Stimulated activated CD4-positive, alpha-beta T cell treated with anti-CD3 and anti-CD28 coated beads, Interleukin-4, amount 100 ng/mL, for 4 hours (primary cell): Measurements from ENCODE around the gene PLA2G4D.

ENCODE experiments used
- DNase-seq, 2 experiments: peaks; one replicate each; pipeline ENCODE4 v3.0.0-alpha.2; 2020

The PLA2G4D gene

GRCh38 chr15:42094512-42094963, at the start of gene PLA2G4D:
Gene PLA2G4D (minus strand): TSS chr15:42094562. CDS start chr15:42094459, 103 bp downstream.
- DNase-seq, result no peak

- DNase-seq, result no peak
Measured at GRCh38 chr15:42143356-42143755, 49.0 kb upstream of the PLA2G4D start.

- no peak for DNase-seq
Measured at GRCh38 chr15:42141795-42142667, 47.7 kb upstream of the PLA2G4D start.

GRCh38 chr15:42141246-42141645, 46.9 kb upstream of the PLA2G4D start:
- DNase-seq, result no peak

- DNase-seq, result no peak
Measured at GRCh38 chr15:42140383-42141070, 46.2 kb upstream of the PLA2G4D start.

- DNase-seq, result no peak
Measured at GRCh38 chr15:42139596-42139995, 45.2 kb upstream of the PLA2G4D start.

- DNase-seq, result no peak
Measured at GRCh38 chr15:42138968-42139386, 44.6 kb upstream of the PLA2G4D start.

- DNase-seq, result no peak
Measured at GRCh38 chr15:42138411-42138810, 44.0 kb upstream of the PLA2G4D start.

- DNase-seq, result no peak
Measured at GRCh38 chr15:42137461-42138261, 43.3 kb upstream of the PLA2G4D start.

GRCh38 chr15:42136513-42136912, 42.2 kb upstream of the PLA2G4D start:
- no peak for DNase-seq

GRCh38 chr15:42135351-42135750, 41.0 kb upstream of the PLA2G4D start:
- DNase-seq, result no peak

GRCh38 chr15:42134617-42135245, 40.4 kb upstream of the PLA2G4D start:
- DNase-seq, result no peak

- DNase-seq, result peak; percentile 17 to 46
Measured at GRCh38 chr15:42133886-42134502, 39.6 kb upstream of the PLA2G4D start.

GRCh38 chr15:42133356-42133755, 39.0 kb upstream of the PLA2G4D start:
- DNase-seq, result no peak

GRCh38 chr15:42131826-42132806, 37.8 kb upstream of the PLA2G4D start:
- no peak for DNase-seq

- DNase-seq, result no peak
Measured at GRCh38 chr15:42131006-42131405, 36.6 kb upstream of the PLA2G4D start.

- DNase-seq, result no peak
Measured at GRCh38 chr15:42130246-42130986, 36.1 kb upstream of the PLA2G4D start.

- DNase-seq, result no peak
Measured at GRCh38 chr15:42129364-42129763, 35.0 kb upstream of the PLA2G4D start.

- DNase-seq, result no peak
Measured at GRCh38 chr15:42128476-42128875, 34.1 kb upstream of the PLA2G4D start.

- no peak for DNase-seq
Measured at GRCh38 chr15:42123546-42123945, 29.2 kb upstream of the PLA2G4D start.
